PC-3 (cell line): ENCODE data around the gene WDR45B. TPM values are rescaled to one million over a fixed set of nuclear protein-coding genes. Genes with fewer than 3 reads are reported as not detected.

Experiments used
- ATAC-seq: fragments of 200-7000 bp; cut with Tn5 transposase; 2 replicates; pipeline ENCODE4 v1.9.1; 2020; ENCODE audit warnings: mild to moderate bottlenecking, moderate library complexity
- BruUV-seq: library from RNA; stranded (reverse); fragments of 400-500 nt; replicated peaks from 2 replicates; lab custom pipeline; 2021; lab: Mats Ljungman, UMichigan
- CTCF ChIA-PET: fragments of 300-600 bp; sonication (Branson Sonifier 250); formaldehyde crosslinking; loops from one replicate; lab custom pipeline; 2022; ENCODE audit warnings: antibody characterized with exemption; lab: Charles Lee
- POLR2A ChIA-PET: fragments of 300-600 bp; sonication (Branson Sonifier 250); formaldehyde crosslinking; loops from one replicate; lab custom pipeline; 2022; ENCODE audit warnings: antibody characterized with exemption; ENCODE audit not compliant: unreplicated experiment; lab: Charles Lee
- DNase-seq: peaks from one replicate; pipeline ENCODE4 v3.0.0-alpha.2; 2015
- H2AFZ ChIP-seq: fragments of 300-600 bp; sonication (generic); 2 replicates; pipeline ENCODE4 v1.6.0; 2016; ENCODE audit warnings: antibody characterized with exemption, low read length
- H3F3A ChIP-seq: fragments of 300-600 bp; sonication (generic); one replicate; pipeline ENCODE4 v1.6.0; 2017; ENCODE audit warnings: antibody characterized with exemption, low read length, control low read depth, mild to moderate bottlenecking; ENCODE audit not compliant: unreplicated experiment
- H3K27ac ChIP-seq: fragments of 300-600 bp; sonication (generic); 2 replicates; pipeline ENCODE4 v1.5.1; 2016; ENCODE audit warnings: mild to moderate bottlenecking, low read length
- H3K27me3 ChIP-seq: fragments of 300-600 bp; sonication (generic); 2 replicates; pipeline ENCODE4 v1.6.1; 2016; ENCODE audit warnings: low read length, mixed read lengths
- H3K36me3 ChIP-seq: fragments of 300-600 bp; sonication (generic); 2 replicates; pipeline ENCODE4 v1.6.1; 2016; ENCODE audit warnings: low read depth, mixed run types, low read length, mixed read lengths
- H3K4me1 ChIP-seq: fragments of 300-600 bp; sonication (generic); 2 replicates; pipeline ENCODE4 v1.5.1; 2016; ENCODE audit warnings: low read length; ENCODE audit not compliant: insufficient read depth
- H3K4me2 ChIP-seq: fragments of 300-600 bp; sonication (generic); 2 replicates; pipeline ENCODE4 v1.6.0; 2016; ENCODE audit warnings: low read length
- H3K4me3 ChIP-seq: fragments of 300-600 bp; sonication (generic); 2 replicates; pipeline ENCODE4 v1.5.1; 2016; ENCODE audit warnings: mild to moderate bottlenecking, low read length, mixed read lengths
- H3K79me2 ChIP-seq: fragments of 300-600 bp; sonication (generic); 2 replicates; pipeline ENCODE4 v1.6.1; 2017; ENCODE audit warnings: low read length, mixed read lengths
- H3K9ac ChIP-seq: fragments of 300-600 bp; sonication (generic); 2 replicates; pipeline ENCODE4 v1.6.0; 2016; ENCODE audit warnings: mild to moderate bottlenecking, low read length
- H3K9me2 ChIP-seq: fragments of 300-600 bp; sonication (generic); replicated peaks from 2 replicates; pipeline ENCODE4 v1.6.1; 2016; ENCODE audit warnings: mixed run types, low read length, mixed read lengths
- H3K9me3 ChIP-seq: fragments of 300-600 bp; sonication (generic); 2 replicates; pipeline ENCODE4 v1.6.1; 2016; ENCODE audit warnings: low read length, mixed read lengths
- H4K20me1 ChIP-seq: fragments of 300-600 bp; sonication (generic); 2 replicates; pipeline ENCODE4 v1.6.1; 2016; ENCODE audit warnings: low read length, mixed read lengths
- CTCF ChIP-seq: fragments of 300-600 bp; sonication (generic); conservative IDR thresholded peaks from 2 replicates; pipeline ENCODE4 v1.5.1; 2017; ENCODE audit warnings: antibody characterized with exemption, low read depth, mild to moderate bottlenecking, low read length
- EZH2 ChIP-seq: fragments of 300-600 bp; sonication (generic); IDR thresholded peaks from one replicate; pipeline ENCODE4 v1.6.1; 2017; ENCODE audit warnings: antibody characterized with exemption, mild to moderate bottlenecking, low read length; ENCODE audit not compliant: unreplicated experiment
- EZH2phosphoT487 ChIP-seq: fragments of 300-600 bp; sonication (generic); IDR thresholded peaks from 2 replicates; pipeline ENCODE4 v1.6.1; 2018; ENCODE audit warnings: mild to moderate bottlenecking, antibody characterized with exemption, low read length, borderline replicate concordance
- intact Hi-C: fragments of 100-400 bp; cut with micrococcal nuclease; formaldehyde crosslinking; loops from 2 replicates; pipeline ENCODE4 v1.9.0; 2023
- total RNA-seq: library from RNA; depleted of rRNA; stranded (reverse); fragments of >200 nt; gene quantifications from 2 replicates; pipeline ENCODE4 v1.2.3, GENCODE V29; 2014

The WDR45B gene
- total RNA-seq, 1 experiment from 2014 or later = 110 TPM

GRCh38 chr17:82691714-82692113 lies 43.5 kb upstream of the WDR45B start:
- Histone ChIP-seq H3K4me1 (no peaks in the 10 kb centered on the region), H3K27ac (no peak overlapping the region), H3K79me2 (no peaks in the 10 kb centered on the region), H2AFZ (no peak overlapping the region), H3K36me3 (no peaks in the 10 kb centered on the region; the same call in 1 of the 2 replicates), H3K9me2 (no peaks in the 10 kb centered on the region), H3K4me3 (no peak overlapping the region), H3K9me3 (no peaks in the 10 kb centered on the region), H3K4me2 (no peak overlapping the region), H4K20me1 (no peaks in the 10 kb centered on the region), H3K9ac (no peak overlapping the region), H3K27me3 (no peaks in the 10 kb centered on the region), H3F3A (no peaks in the 10 kb centered on the region)
- TF ChIP-seq CTCF (no peak), EZH2 (no peak), EZH2phosphoT487 (no peak)
- no TSS peak for BruUV-seq
- ChIA-PET CTCF (no interaction called here), POLR2A (no interaction called here)
- no peak for DNase-seq
- intact Hi-C loops = no loop called here
- no peak for ATAC-seq

- CTCF ChIA-PET = no interaction called here
- Histone ChIP-seq H3K36me3 (no peaks in the 10 kb centered on the region; the same call in 1 of the 2 replicates), H3K4me2 (no peak overlapping the region), H3K9me3 (no peaks in the 10 kb centered on the region), H3K9me2 (no peaks in the 10 kb centered on the region), H4K20me1 (no peaks in the 10 kb centered on the region), H3K4me3 (no peak overlapping the region), H3F3A (no peaks in the 10 kb centered on the region), H3K9ac (no peak overlapping the region), H2AFZ (no peak overlapping the region), H3K4me1 (no peaks in the 10 kb centered on the region), H3K27ac (no peak overlapping the region), H3K27me3 (no peaks in the 10 kb centered on the region), H3K79me2 (no peaks in the 10 kb centered on the region)
- TF ChIP-seq EZH2phosphoT487 = no peak
- no peak for TF ChIP-seq CTCF
- TF ChIP-seq EZH2 = no peak
- intact Hi-C loops = no loop called here
- ATAC-seq = no peak
- POLR2A ChIA-PET = no interaction called here
- no TSS peak for BruUV-seq
- no peak for DNase-seq
Observed at GRCh38 chr17:82690786-82691489, 42.7 kb upstream of the WDR45B start.

GRCh38 chr17:82689077-82689476 lies 40.8 kb upstream of the WDR45B start:
- Histone ChIP-seq H3K9ac (no peak overlapping the region), H3K27me3 (no peaks in the 10 kb centered on the region), H3K4me1 (peaks cover 5% of the 10 kb centered on the region), H2AFZ (no peak overlapping the region), H3K27ac (no peak overlapping the region), H3K4me2 (no peak overlapping the region), H4K20me1 (no peaks in the 10 kb centered on the region), H3K9me2 (no peaks in the 10 kb centered on the region), H3F3A (no peaks in the 10 kb centered on the region), H3K36me3 (no peaks in the 10 kb centered on the region), H3K9me3 (no peaks in the 10 kb centered on the region), H3K4me3 (no peak overlapping the region), H3K79me2 (no peaks in the 10 kb centered on the region)
- CTCF ChIA-PET = interaction anchor here (0.6 kb wide), 1 partner anchor 28 kb away, joined by 7 read pairs; the partner anchor contains the start of gene FN3KRP
- BruUV-seq = no TSS peak
- no peak for ATAC-seq
- intact Hi-C loops = no loop called here
- POLR2A ChIA-PET = no interaction called here
- no peak for TF ChIP-seq CTCF
- no peak for TF ChIP-seq EZH2phosphoT487
- no peak for TF ChIP-seq EZH2
- DNase-seq = no peak
